Measurements from ENCODE around the gene UBR3. TPM values are rescaled to one million over a fixed set of nuclear protein-coding genes. Genes with fewer than 3 reads are reported as not detected.

UBR3 gene
- total RNA-seq, 2 experiments from 2014 or later: 11.6 to 21.0 TPM

- TF ChIP-seq, protein P1, sequence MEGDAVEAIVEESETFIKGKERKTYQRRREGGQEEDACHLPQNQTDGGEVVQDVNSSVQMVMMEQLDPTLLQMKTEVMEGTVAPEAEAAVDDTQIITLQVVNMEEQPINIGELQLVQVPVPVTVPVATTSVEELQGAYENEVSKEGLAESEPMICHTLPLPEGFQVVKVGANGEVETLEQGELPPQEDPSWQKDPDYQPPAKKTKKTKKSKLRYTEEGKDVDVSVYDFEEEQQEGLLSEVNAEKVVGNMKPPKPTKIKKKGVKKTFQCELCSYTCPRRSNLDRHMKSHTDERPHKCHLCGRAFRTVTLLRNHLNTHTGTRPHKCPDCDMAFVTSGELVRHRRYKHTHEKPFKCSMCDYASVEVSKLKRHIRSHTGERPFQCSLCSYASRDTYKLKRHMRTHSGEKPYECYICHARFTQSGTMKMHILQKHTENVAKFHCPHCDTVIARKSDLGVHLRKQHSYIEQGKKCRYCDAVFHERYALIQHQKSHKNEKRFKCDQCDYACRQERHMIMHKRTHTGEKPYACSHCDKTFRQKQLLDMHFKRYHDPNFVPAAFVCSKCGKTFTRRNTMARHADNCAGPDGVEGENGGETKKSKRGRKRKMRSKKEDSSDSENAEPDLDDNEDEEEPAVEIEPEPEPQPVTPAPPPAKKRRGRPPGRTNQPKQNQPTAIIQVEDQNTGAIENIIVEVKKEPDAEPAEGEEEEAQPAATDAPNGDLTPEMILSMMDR (conservative IDR thresholded peaks at IDR 0.05; ENCODE audit: low read length): no peak
- TF ChIP-seq EZH2phosphoT487 (IDR thresholded peaks at IDR 0.05; ENCODE audit: borderline replicate concordance, low read depth, low read length): no peak
- H3K4me2 ChIP-seq (ENCODE audit: low read length): no peak overlapping the region
- BruUV-seq (replicated peaks): no TSS peak
- no peak overlapping the region for H2AFZ ChIP-seq (ENCODE audit: low read length)
- intact Hi-C loops (cut with micrococcal nuclease; ENCODE audit: unreplicated experiment): no loop called here
- ChIA-PET POLR2A (interaction anchor here (0.9 kb wide), 1 partner anchor 13 kb away, joined by 3 read pairs; no protein-coding TSS in a partner anchor), CTCF (ENCODE audit: unreplicated experiment) (no interaction called here)
- no peaks in the 10 kb centered on the region for H3K9me3 ChIP-seq (ENCODE audit: low read length)
- H4K20me1 ChIP-seq (ENCODE audit: insufficient read depth, low read length): no peaks in the 10 kb centered on the region
- no peaks in the 10 kb centered on the region for H3K36me3 ChIP-seq (ENCODE audit: insufficient read depth, low read length)
- DNase-seq (ENCODE audit: low spot score): no peak
- no peaks in the 10 kb centered on the region for H3K4me1 ChIP-seq (ENCODE audit: insufficient read depth, low read length, poor library complexity, severe bottlenecking)
- no peaks in the 10 kb centered on the region for H3K79me2 ChIP-seq (ENCODE audit: insufficient read depth, low read depth, low read length)
- H3K9me2 ChIP-seq (ENCODE audit: insufficient read depth, low read length): no peaks in the 10 kb centered on the region
- no peak overlapping the region for H3K27ac ChIP-seq (ENCODE audit: low read depth, low read length, poor library complexity, severe bottlenecking)
- H3K4me3 ChIP-seq (ENCODE audit: low read depth, low read length, poor library complexity, severe bottlenecking): no peak overlapping the region
Measured at GRCh38 chr2:169961911-169962310, 134.7 kb downstream of the UBR3 start.

GRCh38 chr2:169963786-169964185, 136.5 kb downstream of the UBR3 start:
- no peak overlapping the region for H3K4me2 ChIP-seq (ENCODE audit: low read length)
- H2AFZ ChIP-seq (ENCODE audit: low read length): no peak overlapping the region
- H3K4me3 ChIP-seq (ENCODE audit: low read depth, low read length, poor library complexity, severe bottlenecking): no peak overlapping the region
- H3K36me3 ChIP-seq (ENCODE audit: insufficient read depth, low read length): no peaks in the 10 kb centered on the region
- DNase-seq (ENCODE audit: low spot score): no peak
- H3K79me2 ChIP-seq (ENCODE audit: insufficient read depth, low read depth, low read length): no peaks in the 10 kb centered on the region
- H4K20me1 ChIP-seq (ENCODE audit: insufficient read depth, low read length): no peaks in the 10 kb centered on the region
- intact Hi-C loops (cut with micrococcal nuclease; ENCODE audit: unreplicated experiment): no loop called here
- POLR2A ChIA-PET: interaction anchor here (0.6 kb wide), 1 partner anchor 396 kb away, joined by 3 read pairs; no protein-coding TSS in a partner anchor
- TF ChIP-seq, protein P1 (conservative IDR thresholded peaks at IDR 0.05; ENCODE audit: low read length): no peak
- no peak for TF ChIP-seq EZH2phosphoT487 (IDR thresholded peaks at IDR 0.05; ENCODE audit: borderline replicate concordance, low read depth, low read length)
- no peaks in the 10 kb centered on the region for H3K9me3 ChIP-seq (ENCODE audit: low read length)
- H3K9me2 ChIP-seq (ENCODE audit: insufficient read depth, low read length): no peaks in the 10 kb centered on the region
- no TSS peak for BruUV-seq (replicated peaks)
- no peaks in the 10 kb centered on the region for H3K4me1 ChIP-seq (ENCODE audit: insufficient read depth, low read length, poor library complexity, severe bottlenecking)
- CTCF ChIA-PET (ENCODE audit: unreplicated experiment): no interaction called here
- H3K27ac ChIP-seq (ENCODE audit: low read depth, low read length, poor library complexity, severe bottlenecking): no peak overlapping the region

DNA sequence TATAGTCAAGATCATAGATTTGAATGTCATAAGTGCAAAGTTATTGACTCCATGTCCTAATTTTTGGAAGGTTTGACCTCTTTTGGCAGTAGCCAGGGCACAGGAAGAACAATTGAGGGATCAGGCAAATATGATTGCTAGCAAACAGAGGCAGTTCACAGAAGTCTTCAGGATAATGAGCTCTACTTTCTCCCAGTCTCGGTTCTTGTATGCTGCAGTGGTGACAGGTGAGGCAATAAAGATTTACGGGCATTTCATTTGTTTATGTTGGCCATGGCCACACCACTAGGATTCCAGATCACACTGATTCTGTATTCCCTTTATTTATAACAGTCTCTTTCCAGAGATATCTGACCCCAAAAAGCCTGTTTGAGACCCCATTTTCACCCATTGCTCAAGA, 137.5 kb downstream of the UBR3 start:
- ChIA-PET POLR2A (no interaction called here), CTCF (ENCODE audit: unreplicated experiment) (no interaction called here)
- H3K4me3 ChIP-seq (ENCODE audit: low read depth, low read length, poor library complexity, severe bottlenecking): no peak overlapping the region
- intact Hi-C loops (cut with micrococcal nuclease; ENCODE audit: unreplicated experiment): no loop called here
- H3K36me3 ChIP-seq (ENCODE audit: insufficient read depth, low read length): no peaks in the 10 kb centered on the region
- H3K9me2 ChIP-seq (ENCODE audit: insufficient read depth, low read length): no peaks in the 10 kb centered on the region
- H3K27ac ChIP-seq (ENCODE audit: low read depth, low read length, poor library complexity, severe bottlenecking): no peak overlapping the region
- no peak overlapping the region for H2AFZ ChIP-seq (ENCODE audit: low read length)
- no peaks in the 10 kb centered on the region for H3K4me1 ChIP-seq (ENCODE audit: insufficient read depth, low read length, poor library complexity, severe bottlenecking)
- H4K20me1 ChIP-seq (ENCODE audit: insufficient read depth, low read length): no peaks in the 10 kb centered on the region
- DNase-seq (ENCODE audit: low spot score): no peak
- TF ChIP-seq EZH2phosphoT487 (IDR thresholded peaks at IDR 0.05; ENCODE audit: borderline replicate concordance, low read depth, low read length): no peak
- TF ChIP-seq, protein P1 (conservative IDR thresholded peaks at IDR 0.05; ENCODE audit: low read length): no peak
- H3K79me2 ChIP-seq (ENCODE audit: insufficient read depth, low read depth, low read length): no peaks in the 10 kb centered on the region
- no peak overlapping the region for H3K4me2 ChIP-seq (ENCODE audit: low read length)
- no TSS peak for BruUV-seq (replicated peaks)
- no peaks in the 10 kb centered on the region for H3K9me3 ChIP-seq (ENCODE audit: low read length)

Data from OCI-LY7 (cell line).